OCI-LY7 (cell line): ENCODE results near the gene TSPAN8. TPM values are rescaled to one million over a fixed set of nuclear protein-coding genes. Genes with fewer than 3 reads are reported as not detected.

Experiments used
- BruUV-seq: library from RNA; stranded (reverse); fragments of 400-500 nt; replicated peaks from 2 replicates; lab custom pipeline; 2021; lab: Mats Ljungman, UMichigan
- CTCF ChIA-PET: fragments of 300-600 bp; sonication (Branson Sonifier 250); formaldehyde crosslinking; loops from one replicate; lab custom pipeline; 2022; ENCODE audit warnings: antibody characterized with exemption; ENCODE audit not compliant: unreplicated experiment; lab: Charles Lee
- POLR2A ChIA-PET: fragments of 300-600 bp; sonication (Branson Sonifier 250); formaldehyde crosslinking; loops from one replicate; lab custom pipeline; 2022; ENCODE audit warnings: antibody characterized with exemption; lab: Charles Lee
- DNase-seq: peaks from one replicate; pipeline ENCODE4 v3.0.0-alpha.2; 2015; ENCODE audit warnings: low spot score
- H2AFZ ChIP-seq: fragments of 200-600 bp; sonication (generic), shearing (Covaris generic); 2 replicates; pipeline ENCODE4 v1.6.1; 2014; ENCODE audit warnings: mild to moderate bottlenecking, antibody characterized with exemption, low read length, moderate library complexity
- H3K27ac ChIP-seq: fragments of 200-600 bp; sonication (generic); 2 replicates; pipeline ENCODE4 v1.5.1; 2014; ENCODE audit warnings: mixed run types, low read depth, mild to moderate bottlenecking, moderate library complexity, low read length, inconsistent platforms; ENCODE audit not compliant: poor library complexity, severe bottlenecking
- H3K36me3 ChIP-seq: fragments of 200-600 bp; sonication (generic); 2 replicates; pipeline ENCODE4 v1.6.1; 2014; ENCODE audit warnings: mild to moderate bottlenecking, antibody characterized with exemption, low read length, moderate library complexity, mixed read lengths; ENCODE audit not compliant: insufficient read depth
- H3K4me1 ChIP-seq: fragments of 200-600 bp; sonication (generic); 2 replicates; pipeline ENCODE4 v1.5.1; 2014; ENCODE audit warnings: mild to moderate bottlenecking, low read length; ENCODE audit not compliant: insufficient read depth, poor library complexity, severe bottlenecking
- H3K4me2 ChIP-seq: fragments of 200-600 bp; sonication (generic); 2 replicates; pipeline ENCODE4 v1.6.1; 2014; ENCODE audit warnings: mild to moderate bottlenecking, low read length
- H3K4me3 ChIP-seq: fragments of 200-600 bp; sonication (generic); 2 replicates; pipeline ENCODE4 v1.5.1; 2014; ENCODE audit warnings: mild to moderate bottlenecking, low read depth, low read length; ENCODE audit not compliant: poor library complexity, severe bottlenecking
- H3K79me2 ChIP-seq: fragments of 200-600 bp; sonication (generic); 2 replicates; pipeline ENCODE4 v1.6.1; 2016; ENCODE audit warnings: low read depth, mild to moderate bottlenecking, low read length, moderate library complexity, mixed read lengths; ENCODE audit not compliant: insufficient read depth
- H3K9me2 ChIP-seq: fragments of 200-600 bp; sonication (generic); 2 replicates; pipeline ENCODE4 v1.6.1; 2016; ENCODE audit warnings: mild to moderate bottlenecking, low read length, mixed read lengths; ENCODE audit not compliant: insufficient read depth
- H3K9me3 ChIP-seq: fragments of 200-600 bp; sonication (generic); 2 replicates; pipeline ENCODE4 v1.6.1; 2014; ENCODE audit warnings: mild to moderate bottlenecking, mixed run types, low read length, mixed read lengths
- H4K20me1 ChIP-seq: fragments of 200-600 bp; sonication (generic); 2 replicates; pipeline ENCODE4 v1.6.1; 2014; ENCODE audit warnings: mild to moderate bottlenecking, antibody characterized with exemption, low read length, moderate library complexity, mixed read lengths; ENCODE audit not compliant: insufficient read depth
- CTCF ChIP-seq: fragments of 200-600 bp; sonication (generic); conservative IDR thresholded peaks from 2 replicates; pipeline ENCODE4 v1.5.1; 2014; ENCODE audit warnings: mild to moderate bottlenecking, antibody characterized with exemption, low read length, moderate library complexity, mixed read lengths
- EZH2phosphoT487 ChIP-seq: fragments of 200-600 bp; sonication (generic); IDR thresholded peaks from 2 replicates; pipeline ENCODE4 v1.6.1; 2018; ENCODE audit warnings: low read depth, borderline replicate concordance, mild to moderate bottlenecking, mixed run types, antibody characterized with exemption, low read length, moderate library complexity, mixed read lengths
- intact Hi-C: fragments of 100-400 bp; cut with micrococcal nuclease; formaldehyde crosslinking; loops from one replicate; pipeline ENCODE4 v1.10.0; 2022; ENCODE audit not compliant: unreplicated experiment
- total RNA-seq, 2 experiments: library from RNA; depleted of rRNA in 1 of 2; stranded (reverse); fragments of >200 nt in 1 of 2; shearing (Covaris generic) in 1 of 2; gene quantifications; 2 replicates each; pipeline ENCODE4 v1.2.3, GENCODE V29; 2014 to 2022

TSPAN8 gene
- total RNA-seq, 2 experiments from 2014 or later = not detected

GRCh38 chr12:71174146-71174545 is 16.3 kb upstream of the TSPAN8 start:
- Histone ChIP-seq H3K9me2 (no peaks in the 10 kb centered on the region), H3K4me1 (no peaks in the 10 kb centered on the region), H3K79me2 (no peaks in the 10 kb centered on the region), H3K36me3 (no peaks in the 10 kb centered on the region), H3K4me3 (no peak overlapping the region), H3K27ac (no peak overlapping the region), H3K9me3 (no peaks in the 10 kb centered on the region), H3K4me2 (no peak overlapping the region), H2AFZ (no peak overlapping the region), H4K20me1 (no peaks in the 10 kb centered on the region)
- ChIA-PET POLR2A (no interaction called here), CTCF (no interaction called here)
- intact Hi-C loops = no loop called here
- TF ChIP-seq EZH2phosphoT487 = no peak
- BruUV-seq = no TSS peak
- DNase-seq = no peak

- H3K4me1 ChIP-seq = no peaks in the 10 kb centered on the region
- no peaks in the 10 kb centered on the region for H4K20me1 ChIP-seq
- no peaks in the 10 kb centered on the region for H3K79me2 ChIP-seq
- no peaks in the 10 kb centered on the region for H3K9me3 ChIP-seq
- no peak overlapping the region for H2AFZ ChIP-seq
- TF ChIP-seq CTCF = no peak
- no peak for TF ChIP-seq EZH2phosphoT487
- POLR2A ChIA-PET = no interaction called here
- BruUV-seq = no TSS peak
- DNase-seq = no peak
- H3K4me3 ChIP-seq = no peak overlapping the region
- H3K36me3 ChIP-seq = no peaks in the 10 kb centered on the region
- CTCF ChIA-PET = no interaction called here
- H3K27ac ChIP-seq = no peak overlapping the region
- H3K4me2 ChIP-seq = no peak overlapping the region
- intact Hi-C loops = no loop called here
- no peaks in the 10 kb centered on the region for H3K9me2 ChIP-seq
Observed at GRCh38 chr12:71170456-71170855, 12.7 kb upstream of the TSPAN8 start.

GRCh38 chr12:71169286-71169685 is 11.5 kb upstream of the TSPAN8 start:
- Histone ChIP-seq H3K4me3 (no peak overlapping the region), H3K9me3 (no peaks in the 10 kb centered on the region), H3K4me1 (no peaks in the 10 kb centered on the region), H3K9me2 (no peaks in the 10 kb centered on the region), H2AFZ (no peak overlapping the region), H3K36me3 (no peaks in the 10 kb centered on the region), H3K4me2 (no peak overlapping the region), H3K27ac (no peak overlapping the region), H3K79me2 (no peaks in the 10 kb centered on the region), H4K20me1 (no peaks in the 10 kb centered on the region)
- intact Hi-C loops = no loop called here
- POLR2A ChIA-PET = interaction anchor here (0.6 kb wide), 1 partner anchor 136 kb away, joined by 3 read pairs; no protein-coding TSS in a partner anchor
- CTCF ChIA-PET = no interaction called here
- TF ChIP-seq CTCF = no peak
- no peak for TF ChIP-seq EZH2phosphoT487
- no TSS peak for BruUV-seq
- DNase-seq = no peak
